Thoracic aorta (tissue), 2 donors: Measurements from ENCODE around the gene LMNTD2. TPM values are rescaled to one million over a fixed set of nuclear protein-coding genes. Genes with fewer than 3 reads are reported as not detected.
A peak's percentile ranks its signal among the peaks of the same experiment; 100 is the strongest.

Experiments used
- ATAC-seq: fragments of 150-250 bp; one replicate; pipeline ENCODE4 v1.8.0; 2017; ENCODE audit warnings: low read depth; ENCODE audit not compliant: insufficient number of reproducible peaks, low FRiP score
- DNase-seq: peaks from one replicate; pipeline ENCODE4 v3.0.0-alpha.2; 2020; ENCODE audit warnings: low spot score
- H3K27ac ChIP-seq, 2 donors: fragments of 200-600 bp; sonication (generic); 1 replicate in 1 of 2; 2 replicates in 1 of 2; pipeline ENCODE4 v1.5.1; 2016; ENCODE audit warnings: mild to moderate bottlenecking in 2 of 2, moderate library complexity in 2 of 2
- H3K27me3 ChIP-seq: fragments of 200-600 bp; sonication (generic); replicated peaks from 2 replicates; pipeline ENCODE4 v1.6.0; 2016; ENCODE audit warnings: mild to moderate bottlenecking; ENCODE audit not compliant: insufficient read depth
- H3K36me3 ChIP-seq: fragments of 200-600 bp; sonication (generic); one replicate; pipeline ENCODE4 v1.5.1; 2016
- H3K4me1 ChIP-seq, 2 donors: fragments of 200-600 bp; sonication (generic); 1 replicate in 1 of 2; 2 replicates in 1 of 2; pipeline versions ENCODE4 v1.5.1 to v1.6.0; 2016; ENCODE audit warnings: low read depth in 2 of 2, mild to moderate bottlenecking in 1 of 2; ENCODE audit not compliant: control insufficient read depth in 1 of 2
- H3K4me3 ChIP-seq: fragments of 200-600 bp; sonication (generic); 2 replicates; pipeline ENCODE4 v1.5.1; 2016; ENCODE audit warnings: mild to moderate bottlenecking
- H3K9me3 ChIP-seq: fragments of 200-600 bp; sonication (generic); 2 replicates; pipeline ENCODE4 v1.5.1; 2016
- CTCF ChIP-seq: fragments of 200-600 bp; sonication (generic); IDR thresholded peaks from one replicate; pipeline ENCODE4 v1.5.1; 2019; ENCODE audit warnings: antibody characterized with exemption
- total RNA-seq, 2 donors: library from RNA; depleted of rRNA; stranded (reverse); fragments of >200 nt; gene quantifications; one replicate each; pipeline versions ENCODE4 v1.1.0 to v1.2.3, GENCODE V29; 2016

Gene LMNTD2
- total RNA-seq, 2 donors from 2014 or later = 1.1 to 2.7 TPM

GRCh38 chr11:554428-555226, 5.9 kb downstream of the LMNTD2 start:
- Histone ChIP-seq H3K4me1 (peaks cover 7 to 16% of the 10 kb centered on the region in 2 donors), H3K27me3 (peaks cover 4% of the 10 kb centered on the region), H3K4me3 (peak overlapping the region; percentile 60), H3K36me3 (no peaks in the 10 kb centered on the region), H3K9me3 (no peaks in the 10 kb centered on the region), H3K27ac (no peak overlapping the region)
- no peak for DNase-seq
- ATAC-seq = no peak
- TF ChIP-seq CTCF = peak; percentile 76

- no peak for ATAC-seq
- TF ChIP-seq CTCF = no peak
- H3K4me3 ChIP-seq = no peak overlapping the region
Observed at GRCh38 chr11:553988-554340, 6.6 kb downstream of the LMNTD2 start.

GRCh38 chr11:553083-553987, 7.2 kb downstream of the LMNTD2 start:
- Histone ChIP-seq H3K4me1 (peaks cover 7 to 16% of the 10 kb centered on the region in 2 donors), H3K36me3 (no peaks in the 10 kb centered on the region), H3K9me3 (no peaks in the 10 kb centered on the region), H3K4me3 (no peak overlapping the region), H3K27ac (no peak overlapping the region), H3K27me3 (peaks cover 4% of the 10 kb centered on the region)
- TF ChIP-seq CTCF = no peak
- no peak for DNase-seq
- ATAC-seq = no peak

More at GRCh38 chr11:553988-554340, 6.6 kb downstream of the LMNTD2 start:
- Histone ChIP-seq H3K27ac (no peak overlapping the region), H3K36me3 (no peaks in the 10 kb centered on the region), H3K4me1 (peaks cover 7 to 16% of the 10 kb centered on the region in 2 donors), H3K27me3 (peaks cover 4% of the 10 kb centered on the region), H3K9me3 (no peaks in the 10 kb centered on the region)
- DNase-seq = no peak

GRCh38 chr11:551596-551995, 8.9 kb downstream of the LMNTD2 start:
- Histone ChIP-seq H3K9me3 (no peaks in the 10 kb centered on the region), H3K36me3 (no peaks in the 10 kb centered on the region), H3K27ac (no peak overlapping the region), H3K27me3 (peaks cover 4% of the 10 kb centered on the region), H3K4me1 (peaks cover 7 to 16% of the 10 kb centered on the region in 2 donors), H3K4me3 (no peak overlapping the region)
- DNase-seq (no peak), ATAC-seq (no peak)
- no peak for TF ChIP-seq CTCF

GRCh38 chr11:551131-551530, 9.4 kb downstream of the LMNTD2 start:
- ATAC-seq (no peak), DNase-seq (no peak)
- H3K36me3 ChIP-seq = no peaks in the 10 kb centered on the region
- no peaks in the 10 kb centered on the region for H3K9me3 ChIP-seq
- H3K27ac ChIP-seq = no peak overlapping the region
- H3K4me1 ChIP-seq = peaks cover 7 to 16% of the 10 kb centered on the region in 2 donors
- H3K27me3 ChIP-seq = peaks cover 4% of the 10 kb centered on the region
- no peak for TF ChIP-seq CTCF
- no peak overlapping the region for H3K4me3 ChIP-seq
